HCT116 (cell line): ENCODE results near the gene IZUMO4. TPM values are rescaled to one million over a fixed set of nuclear protein-coding genes. Genes with fewer than 3 reads are reported as not detected.

ENCODE experiments used
- ATAC-seq: fragments of 200-7000 bp; cut with Tn5 transposase; 2 replicates; pipeline ENCODE4 v1.9.1; 2020; ENCODE audit warnings: mild to moderate bottlenecking, moderate library complexity
- BruUV-seq: library from RNA; stranded (reverse); fragments of 400-500 nt; replicated peaks from 2 replicates; lab custom pipeline; 2021; lab: Mats Ljungman, UMichigan
- CTCF ChIA-PET: fragments of 300-600 bp; sonication (Branson Sonifier 250); formaldehyde crosslinking; loops from one replicate; lab custom pipeline; 2021; ENCODE audit warnings: antibody characterized with exemption; lab: Charles Lee
- POLR2A ChIA-PET: fragments of 300-600, 350-600 bp; sonication (Branson Sonifier 250); formaldehyde crosslinking; loops from one replicate; lab custom pipeline; 2021; ENCODE audit warnings: antibody characterized with exemption; lab: Charles Lee
- RAD21 ChIA-PET, 2 experiments: fragments of 300-600 bp; sonication (Branson Sonifier 250); formaldehyde crosslinking; loops; one replicate each; lab custom pipeline; 2023; ENCODE audit warnings: low total read pairs in 2 of 2; ENCODE audit not compliant: uncharacterized antibody in 2 of 2, unreplicated experiment in 2 of 2, low non-redundant PET in 1 of 2; lab: Charles Lee
- DNase-seq: peaks from one replicate; pipeline ENCODE4 v3.0.0-alpha.2; 2010; ENCODE audit warnings: low read depth, low spot score
- H2AFZ ChIP-seq: fragments of 200-600 bp; shearing (Covaris generic), sonication (generic); 2 replicates; pipeline ENCODE4 v1.6.1; 2017; ENCODE audit warnings: low read depth, mixed run types, mixed read lengths, antibody characterized with exemption, low read length; ENCODE audit not compliant: poor library complexity, severe bottlenecking
- H3K27ac ChIP-seq: 2 replicates; pipeline ENCODE4 v1.5.1; 2012; ENCODE audit warnings: low read depth, low read length
- H3K27me3 ChIP-seq: fragments of 200-600 bp; sonication (generic); 2 replicates; pipeline ENCODE4 v1.6.1; 2016; ENCODE audit warnings: mixed run types, low read length, mixed read lengths; ENCODE audit not compliant: insufficient read depth
- H3K36me3 ChIP-seq, 2 experiments: fragments of 200-500 bp in 1 of 2; fragments of 200-600 bp in 1 of 2; sonication (Bioruptor generic) in 1 of 2; sonication (generic) in 1 of 2; 2 replicates each; pipeline versions ENCODE4 v1.5.1 to v1.6.1; 2014 to 2016; ENCODE audit warnings: low read length in 2 of 2, inconsistent platforms in 1 of 2, mixed read lengths in 1 of 2, mixed run types in 1 of 2; ENCODE audit not compliant: insufficient read depth in 2 of 2, control insufficient read depth in 1 of 2
- H3K4me1 ChIP-seq, 2 experiments: fragments of 200-600 bp in 1 of 2; sonication (generic) in 1 of 2; 2 replicates each; pipeline versions ENCODE4 v1.5.1 to v1.6.1; 2012 to 2017; ENCODE audit warnings: low read length in 2 of 2, inconsistent platforms in 1 of 2, mild to moderate bottlenecking in 1 of 2, mixed read lengths in 1 of 2, mixed run types in 1 of 2, moderate library complexity in 1 of 2; ENCODE audit not compliant: insufficient read depth in 2 of 2, control insufficient read depth in 1 of 2
- H3K4me2 ChIP-seq: fragments of 200-600 bp; sonication (generic); 2 replicates; pipeline ENCODE4 v1.6.1; 2017; ENCODE audit warnings: mixed run types, low read length, mixed read lengths
- H3K4me3 ChIP-seq, 2 experiments: fragments of 200-600 bp in 1 of 2; sonication (generic) in 1 of 2; replicated peaks in 1 of 2; 2 replicates each; pipeline ENCODE4 v1.5.1; 2011 to 2016; ENCODE audit warnings: low read length in 2 of 2, control low read depth in 1 of 2, low read depth in 1 of 2, mild to moderate bottlenecking in 1 of 2, mixed read lengths in 1 of 2, mixed run types in 1 of 2
- H3K79me2 ChIP-seq: fragments of 200-600 bp; sonication (generic); 2 replicates; pipeline ENCODE4 v1.6.1; 2017; ENCODE audit warnings: mild to moderate bottlenecking, mixed run types, low read length, moderate library complexity, mixed read lengths; ENCODE audit not compliant: insufficient read depth
- H3K9ac ChIP-seq: fragments of 200-600 bp; sonication (generic); 2 replicates; pipeline ENCODE4 v1.6.1; 2016; ENCODE audit warnings: low read length, mixed read lengths
- H3K9me2 ChIP-seq: fragments of 200-600 bp; sonication (generic), shearing (Covaris generic); 2 replicates; pipeline ENCODE4 v1.6.1; 2017; ENCODE audit warnings: mixed run types, mild to moderate bottlenecking, moderate library complexity; ENCODE audit not compliant: insufficient read depth
- H3K9me3 ChIP-seq, 2 experiments: fragments of 200-500 bp in 1 of 2; fragments of 200-600 bp in 1 of 2; sonication (Bioruptor generic) in 1 of 2; sonication (generic) in 1 of 2; 2 replicates each; pipeline ENCODE4 v1.6.1; 2014 to 2017; ENCODE audit warnings: low read length in 2 of 2, mixed read lengths in 2 of 2, inconsistent platforms in 1 of 2, low read depth in 1 of 2, mild to moderate bottlenecking in 1 of 2, mixed run types in 1 of 2, moderate library complexity in 1 of 2; ENCODE audit not compliant: control insufficient read depth in 1 of 2, insufficient read depth in 1 of 2
- H4K20me1 ChIP-seq: fragments of 200-600 bp; sonication (generic), shearing (Covaris generic); 2 replicates; pipeline ENCODE4 v1.6.1; 2017; ENCODE audit warnings: mixed run types, mild to moderate bottlenecking, moderate library complexity; ENCODE audit not compliant: insufficient read depth
- EGR1 ChIP-seq: IDR thresholded peaks from 2 replicates; pipeline ENCODE4 v1.6.1; 2012; ENCODE audit warnings: low read depth
- ELF1 ChIP-seq: IDR thresholded peaks from 2 replicates; pipeline ENCODE4 v1.6.1; 2012; ENCODE audit warnings: low read depth, borderline replicate concordance
- EZH2 ChIP-seq: fragments of 200-600 bp; sonication (generic); IDR thresholded peaks from 2 replicates; pipeline ENCODE4 v1.6.1; 2017; ENCODE audit warnings: antibody characterized with exemption, mixed run types
- EZH2phosphoT487 ChIP-seq: fragments of 200-600 bp; IDR thresholded peaks from 2 replicates; pipeline ENCODE4 v1.6.1; 2018; ENCODE audit warnings: antibody characterized with exemption, borderline replicate concordance
- FOSL1 ChIP-seq: IDR thresholded peaks from 2 replicates; pipeline ENCODE4 v1.6.1; 2012; ENCODE audit warnings: low read depth
- JUND ChIP-seq: IDR thresholded peaks from 2 replicates; pipeline ENCODE4 v1.6.1; 2012
- MAX ChIP-seq: IDR thresholded peaks from 2 replicates; pipeline ENCODE4 v1.6.1; 2012
- POLR2AphosphoS5 ChIP-seq: IDR thresholded peaks from 2 replicates; pipeline ENCODE4 v1.6.1; 2011; ENCODE audit warnings: mild to moderate bottlenecking, low read depth, low read length, moderate library complexity
- SP1 ChIP-seq: IDR thresholded peaks from 2 replicates; pipeline ENCODE4 v1.6.1; 2012; ENCODE audit warnings: low read depth
- ZFX ChIP-seq: fragments of 450-650 bp; IDR thresholded peaks from 2 replicates; pipeline ENCODE4 v1.6.1; 2017
- ZNF274 ChIP-seq: fragments of 200-500 bp; sonication (Bioruptor generic); IDR thresholded peaks from 2 replicates; pipeline ENCODE4 v1.6.1; 2014; ENCODE audit warnings: mild to moderate bottlenecking, low read depth, low read length, inconsistent platforms
- intact Hi-C: fragments of 100-400 bp; cut with micrococcal nuclease; formaldehyde crosslinking; loops from 2 replicates; pipeline ENCODE4 v1.10.0; 2022
- total RNA-seq: library from RNA; stranded (reverse); gene quantifications from one replicate; pipeline ENCODE4 v1.2.1, GENCODE V29; 2021; ENCODE audit not compliant: unreplicated experiment

Gene IZUMO4
- total RNA-seq, 1 experiment from 2014 or later: 6.1 TPM

GRCh38 chr19:2138061-2138728, 41.5 kb downstream of the IZUMO4 start:
- ChIA-PET POLR2A (no interaction called here), CTCF (no interaction called here)
- H3K27me3 ChIP-seq: no peaks in the 10 kb centered on the region
- TF ChIP-seq FOSL1: no peak
- TF ChIP-seq EGR1: no peak
- TF ChIP-seq ELF1: no peak
- TF ChIP-seq JUND: no peak
- TF ChIP-seq EZH2phosphoT487: no peak
- no peak for TF ChIP-seq ZFX
- TF ChIP-seq SP1: no peak
- no peak for TF ChIP-seq POLR2AphosphoS5
- TF ChIP-seq EZH2: no peak
- TF ChIP-seq ZNF274: no peak
- TF ChIP-seq, all 23 proteins: peak for 0
- intact Hi-C loops: no loop called here
- Histone ChIP-seq H3K36me3 (peaks cover 14 to 27% of the 10 kb centered on the region in 2 experiments), H3K4me3 (no peak overlapping the region), H2AFZ (no peak overlapping the region), H3K9me3 (no peaks in the 10 kb centered on the region), H3K9me2 (no peaks in the 10 kb centered on the region), H3K27ac (no peak overlapping the region), H3K4me2 (no peak overlapping the region), H3K79me2 (peaks cover 79% of the 10 kb centered on the region), H3K9ac (no peak overlapping the region), H3K4me1 (no peaks in the 10 kb centered on the region), H4K20me1 (no peaks in the 10 kb centered on the region)
- ATAC-seq: no peak
- no TSS peak for BruUV-seq
- RAD21 ChIA-PET: no interaction called here
- no peak for DNase-seq

GRCh38 chr19:2139385-2140137, 42.8 kb downstream of the IZUMO4 start:
- ChIA-PET POLR2A (no interaction called here), RAD21 (no interaction called here), CTCF (no interaction called here)
- Histone ChIP-seq H3K27ac (no peak overlapping the region), H4K20me1 (no peaks in the 10 kb centered on the region), H3K4me3 (no peak overlapping the region), H3K9ac (no peak overlapping the region), H2AFZ (no peak overlapping the region), H3K27me3 (no peaks in the 10 kb centered on the region), H3K4me2 (no peak overlapping the region), H3K9me2 (no peaks in the 10 kb centered on the region), H3K4me1 (no peaks in the 10 kb centered on the region)
- intact Hi-C loops: no loop called here
- BruUV-seq: no TSS peak
- DNase-seq: no peak
- TF ChIP-seq EZH2phosphoT487 (no peak), MAX (no peak)
- TF ChIP-seq, all 23 proteins: peak for 0
- no peaks in the 10 kb centered on the region for H3K9me3 ChIP-seq
- H3K36me3 ChIP-seq: peaks cover 14 to 23% of the 10 kb centered on the region in 2 experiments
- peaks cover 84% of the 10 kb centered on the region for H3K79me2 ChIP-seq
- no peak for ATAC-seq
